Suprapubic skin (tissue), 3 donors: ENCODE data around the gene DPYD.

Experiments used
- POLR2AphosphoS5 ChIP-seq, 3 donors: sonication (generic); formaldehyde crosslinking; IDR thresholded peaks; one replicate each; pipeline ENCODE4 v1.6.1; 2017; ENCODE audit warnings: antibody characterized with exemption in 3 of 3
- TF ChIP-seq, protein P1 (sequence below), 2 donors: fragments of 200-600 bp in 1 of 2; fragments of 450-650 bp in 1 of 2; sonication (generic) in 1 of 2; IDR thresholded peaks; one replicate each; pipeline ENCODE4 v1.5.1; 2016 to 2019; ENCODE audit warnings: antibody characterized with exemption in 2 of 2, mild to moderate bottlenecking in 1 of 2, moderate library complexity in 1 of 2

DNA sequence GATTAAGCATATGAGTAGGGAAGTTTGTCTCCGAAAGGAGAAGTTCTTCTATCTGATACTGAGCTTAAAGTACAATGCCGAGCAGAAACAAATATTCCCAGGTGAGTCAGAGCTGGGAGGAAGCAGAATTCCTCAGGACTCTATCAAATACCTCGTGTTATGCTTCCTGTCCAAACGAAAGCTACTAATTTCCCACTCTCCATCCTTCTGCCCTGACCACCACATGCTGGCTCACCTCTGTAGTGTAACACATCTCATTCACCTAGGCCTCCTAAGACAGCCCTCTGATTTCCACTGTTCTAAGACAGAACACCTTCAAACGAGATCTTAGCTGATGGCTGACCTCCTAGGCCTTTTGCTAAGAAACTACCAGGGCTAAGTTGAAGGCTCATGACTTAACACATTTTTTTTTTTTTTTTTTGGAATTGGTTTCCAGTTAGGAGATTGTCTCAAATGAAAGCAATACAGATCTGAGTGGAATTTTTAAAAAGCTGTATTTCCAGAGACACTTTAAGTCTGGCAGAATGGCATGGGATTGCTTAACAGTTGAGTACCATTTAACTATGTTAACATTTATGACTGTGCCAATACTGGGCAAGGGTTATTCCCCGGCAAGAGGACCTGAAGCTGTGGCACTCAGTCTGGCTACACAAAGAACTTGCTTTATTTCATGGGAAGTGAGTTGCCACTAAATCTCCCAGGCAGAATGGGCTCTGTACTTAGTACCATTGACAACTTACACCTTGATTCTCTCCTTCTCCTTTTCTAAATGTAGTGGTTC is 583.4 kb downstream of the DPYD start:
- TF ChIP-seq, protein P1, sequence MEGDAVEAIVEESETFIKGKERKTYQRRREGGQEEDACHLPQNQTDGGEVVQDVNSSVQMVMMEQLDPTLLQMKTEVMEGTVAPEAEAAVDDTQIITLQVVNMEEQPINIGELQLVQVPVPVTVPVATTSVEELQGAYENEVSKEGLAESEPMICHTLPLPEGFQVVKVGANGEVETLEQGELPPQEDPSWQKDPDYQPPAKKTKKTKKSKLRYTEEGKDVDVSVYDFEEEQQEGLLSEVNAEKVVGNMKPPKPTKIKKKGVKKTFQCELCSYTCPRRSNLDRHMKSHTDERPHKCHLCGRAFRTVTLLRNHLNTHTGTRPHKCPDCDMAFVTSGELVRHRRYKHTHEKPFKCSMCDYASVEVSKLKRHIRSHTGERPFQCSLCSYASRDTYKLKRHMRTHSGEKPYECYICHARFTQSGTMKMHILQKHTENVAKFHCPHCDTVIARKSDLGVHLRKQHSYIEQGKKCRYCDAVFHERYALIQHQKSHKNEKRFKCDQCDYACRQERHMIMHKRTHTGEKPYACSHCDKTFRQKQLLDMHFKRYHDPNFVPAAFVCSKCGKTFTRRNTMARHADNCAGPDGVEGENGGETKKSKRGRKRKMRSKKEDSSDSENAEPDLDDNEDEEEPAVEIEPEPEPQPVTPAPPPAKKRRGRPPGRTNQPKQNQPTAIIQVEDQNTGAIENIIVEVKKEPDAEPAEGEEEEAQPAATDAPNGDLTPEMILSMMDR (IDR thresholded peaks at IDR 0.05): no peak
- no peak for TF ChIP-seq POLR2AphosphoS5 (IDR thresholded peaks at IDR 0.05)
